HepG2 (cell line): ENCODE data around the gene AKR7A3. TPM values are rescaled to one million over a fixed set of nuclear protein-coding genes. Genes with fewer than 3 reads are reported as not detected.

ENCODE experiments used
- CAMTA2 ChIP-seq: sonication (generic); formaldehyde crosslinking; IDR thresholded peaks from 2 replicates; pipeline ENCODE4 v1.4.0; 2020; ENCODE audit warnings: mild to moderate bottlenecking, missing genetic modification reagents, borderline replicate concordance
- FOXM1 ChIP-seq: sonication (generic); formaldehyde crosslinking; IDR thresholded peaks from 2 replicates; pipeline ENCODE4 v1.5.0; 2020; ENCODE audit warnings: missing genetic modification reagents
- polyA plus RNA-seq, 8 experiments: library from polyadenylated mRNA; depleted of rRNA in 3 of 8; stranded (reverse) in 7 of 8; unstranded in 1 of 8; fragments of >200 nt; fragmentation: Illumina TruSeq in 4 of 8; extraction: Trizol in 4 of 8; gene quantifications; 2 replicates each; pipeline versions ENCODE4 v1.2.1 to v1.2.3, GENCODE V29; 2011 to 2016; ENCODE audit warnings: low read depth in 4 of 8, missing spikeins in 1 of 8, mixed read lengths in 1 of 8; ENCODE audit not compliant: insufficient read depth in 1 of 8
- total RNA-seq, 5 experiments: library from RNA; depleted of rRNA; stranded (reverse); fragments of >200 nt; fragmentation: Illumina TruSeq; extraction: Trizol; gene quantifications; 2 replicates each; pipeline ENCODE4 v1.2.3, GENCODE V29; 2016; ENCODE audit warnings: low read depth in 1 of 5
- TF ChIP-seq, protein P1 (sequence below): sonication (generic); formaldehyde crosslinking; IDR thresholded peaks from 2 replicates; pipeline ENCODE4 v1.9.0; 2021; ENCODE audit warnings: missing genetic modification reagents, borderline replicate concordance
- TF ChIP-seq, protein P2 (sequence below): sonication (generic); formaldehyde crosslinking; IDR thresholded peaks from one replicate; pipeline ENCODE4 v1.5.1; 2020; ENCODE audit warnings: mild to moderate bottlenecking, missing genetic modification reagents; ENCODE audit errors: not compliant biosample characterization
- TF ChIP-seq, protein P3 (sequence below): sonication (generic); formaldehyde crosslinking; IDR thresholded peaks from 2 replicates; pipeline ENCODE4 v1.4.0; 2020; ENCODE audit warnings: low read depth, mild to moderate bottlenecking, missing genetic modification reagents
- TF ChIP-seq, protein P4 (sequence below): sonication (generic); formaldehyde crosslinking; IDR thresholded peaks from 2 replicates; pipeline ENCODE4 v1.8.0; 2022; ENCODE audit warnings: missing genetic modification reagents, mild to moderate bottlenecking, borderline replicate concordance

Gene AKR7A3
- total and polyA plus RNA-seq, 2 of the 13 experiments (the other 11 are each of a cell fraction or from before 2014, with no cell fraction given): 0.58 to 1.00 TPM

DNA sequence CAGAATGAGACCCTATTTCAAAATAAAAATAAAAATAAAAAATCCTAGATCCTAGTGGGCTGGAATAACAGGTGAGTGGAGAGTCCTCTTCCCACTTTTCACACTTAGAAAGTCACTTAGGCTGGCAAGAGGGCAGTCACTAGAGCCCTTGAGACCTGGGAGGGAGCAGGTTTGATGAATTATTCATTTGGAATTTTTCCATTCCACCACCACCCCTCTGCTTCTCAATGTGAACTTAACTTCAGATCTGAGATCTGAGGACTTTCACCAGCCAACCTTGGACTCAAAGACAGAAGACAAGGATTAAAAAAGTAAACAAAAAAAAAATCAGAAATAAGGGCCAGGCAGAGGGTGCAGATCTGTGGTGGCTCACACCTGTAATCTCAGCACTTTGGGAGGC lies 16.5 kb downstream of the AKR7A3 start (continued):
- TF ChIP-seq, protein P1, sequence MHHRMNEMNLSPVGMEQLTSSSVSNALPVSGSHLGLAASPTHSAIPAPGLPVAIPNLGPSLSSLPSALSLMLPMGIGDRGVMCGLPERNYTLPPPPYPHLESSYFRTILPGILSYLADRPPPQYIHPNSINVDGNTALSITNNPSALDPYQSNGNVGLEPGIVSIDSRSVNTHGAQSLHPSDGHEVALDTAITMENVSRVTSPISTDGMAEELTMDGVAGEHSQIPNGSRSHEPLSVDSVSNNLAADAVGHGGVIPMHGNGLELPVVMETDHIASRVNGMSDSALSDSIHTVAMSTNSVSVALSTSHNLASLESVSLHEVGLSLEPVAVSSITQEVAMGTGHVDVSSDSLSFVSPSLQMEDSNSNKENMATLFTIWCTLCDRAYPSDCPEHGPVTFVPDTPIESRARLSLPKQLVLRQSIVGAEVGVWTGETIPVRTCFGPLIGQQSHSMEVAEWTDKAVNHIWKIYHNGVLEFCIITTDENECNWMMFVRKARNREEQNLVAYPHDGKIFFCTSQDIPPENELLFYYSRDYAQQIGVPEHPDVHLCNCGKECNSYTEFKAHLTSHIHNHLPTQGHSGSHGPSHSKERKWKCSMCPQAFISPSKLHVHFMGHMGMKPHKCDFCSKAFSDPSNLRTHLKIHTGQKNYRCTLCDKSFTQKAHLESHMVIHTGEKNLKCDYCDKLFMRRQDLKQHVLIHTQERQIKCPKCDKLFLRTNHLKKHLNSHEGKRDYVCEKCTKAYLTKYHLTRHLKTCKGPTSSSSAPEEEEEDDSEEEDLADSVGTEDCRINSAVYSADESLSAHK (CRISPR knock-in tag): no peak
- TF ChIP-seq FOXM1 (no peak), CAMTA2 (CRISPR knock-in tag) (no peak)
- TF ChIP-seq, protein P2, sequence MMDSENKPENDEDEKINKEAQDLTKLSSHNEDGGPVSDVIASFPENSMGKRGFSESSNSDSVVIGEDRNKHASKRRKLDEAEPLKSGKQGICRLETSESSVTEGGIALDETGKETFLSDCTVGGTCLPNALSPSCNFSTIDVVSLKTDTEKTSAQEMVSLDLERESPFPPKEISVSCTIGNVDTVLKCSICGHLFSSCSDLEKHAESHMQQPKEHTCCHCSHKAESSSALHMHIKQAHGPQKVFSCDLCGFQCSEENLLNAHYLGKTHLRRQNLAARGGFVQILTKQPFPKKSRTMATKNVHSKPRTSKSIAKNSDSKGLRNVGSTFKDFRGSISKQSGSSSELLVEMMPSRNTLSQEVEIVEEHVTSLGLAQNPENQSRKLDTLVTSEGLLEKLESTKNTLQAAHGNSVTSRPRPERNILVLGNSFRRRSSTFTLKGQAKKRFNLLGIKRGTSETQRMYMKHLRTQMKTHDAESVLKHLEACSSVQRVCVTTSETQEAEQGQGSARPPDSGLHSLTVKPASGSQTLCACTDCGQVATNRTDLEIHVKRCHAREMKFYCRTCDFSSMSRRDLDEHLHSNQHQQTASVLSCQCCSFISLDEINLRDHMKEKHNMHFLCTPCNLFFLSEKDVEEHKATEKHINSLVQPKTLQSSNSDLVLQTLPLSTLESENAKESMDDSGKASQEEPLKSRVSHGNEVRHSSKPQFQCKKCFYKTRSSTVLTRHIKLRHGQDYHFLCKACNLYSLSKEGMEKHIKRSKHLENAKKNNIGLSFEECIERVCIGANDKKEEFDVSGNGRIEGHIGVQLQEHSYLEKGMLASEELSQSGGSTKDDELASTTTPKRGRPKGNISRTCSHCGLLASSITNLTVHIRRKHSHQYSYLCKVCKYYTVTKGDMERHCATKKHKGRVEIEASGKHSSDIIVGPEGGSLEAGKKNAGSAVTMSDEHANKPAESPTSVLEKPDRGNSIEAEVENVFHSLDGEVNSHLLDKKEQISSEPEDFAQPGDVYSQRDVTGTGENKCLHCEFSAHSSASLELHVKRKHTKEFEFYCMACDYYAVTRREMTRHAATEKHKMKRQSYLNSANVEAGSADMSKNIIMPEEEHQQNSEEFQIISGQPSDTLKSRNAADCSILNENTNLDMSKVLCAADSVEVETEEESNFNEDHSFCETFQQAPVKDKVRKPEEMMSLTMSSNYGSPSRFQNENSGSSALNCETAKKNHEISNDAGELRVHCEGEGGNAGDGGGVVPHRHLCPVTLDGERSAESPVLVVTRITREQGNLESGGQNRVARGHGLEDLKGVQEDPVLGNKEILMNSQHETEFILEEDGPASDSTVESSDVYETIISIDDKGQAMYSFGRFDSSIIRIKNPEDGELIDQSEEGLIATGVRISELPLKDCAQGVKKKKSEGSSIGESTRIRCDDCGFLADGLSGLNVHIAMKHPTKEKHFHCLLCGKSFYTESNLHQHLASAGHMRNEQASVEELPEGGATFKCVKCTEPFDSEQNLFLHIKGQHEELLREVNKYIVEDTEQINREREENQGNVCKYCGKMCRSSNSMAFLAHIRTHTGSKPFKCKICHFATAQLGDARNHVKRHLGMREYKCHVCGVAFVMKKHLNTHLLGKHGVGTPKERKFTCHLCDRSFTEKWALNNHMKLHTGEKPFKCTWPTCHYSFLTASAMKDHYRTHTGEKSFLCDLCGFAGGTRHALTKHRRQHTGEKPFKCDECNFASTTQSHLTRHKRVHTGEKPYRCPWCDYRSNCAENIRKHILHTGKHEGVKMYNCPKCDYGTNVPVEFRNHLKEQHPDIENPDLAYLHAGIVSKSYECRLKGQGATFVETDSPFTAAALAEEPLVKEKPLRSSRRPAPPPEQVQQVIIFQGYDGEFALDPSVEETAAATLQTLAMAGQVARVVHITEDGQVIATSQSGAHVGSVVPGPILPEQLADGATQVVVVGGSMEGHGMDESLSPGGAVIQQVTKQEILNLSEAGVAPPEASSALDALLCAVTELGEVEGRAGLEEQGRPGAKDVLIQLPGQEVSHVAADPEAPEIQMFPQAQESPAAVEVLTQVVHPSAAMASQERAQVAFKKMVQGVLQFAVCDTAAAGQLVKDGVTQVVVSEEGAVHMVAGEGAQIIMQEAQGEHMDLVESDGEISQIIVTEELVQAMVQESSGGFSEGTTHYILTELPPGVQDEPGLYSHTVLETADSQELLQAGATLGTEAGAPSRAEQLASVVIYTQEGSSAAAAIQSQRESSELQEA (CRISPR knock-in tag): no peak
- TF ChIP-seq, protein P3, sequence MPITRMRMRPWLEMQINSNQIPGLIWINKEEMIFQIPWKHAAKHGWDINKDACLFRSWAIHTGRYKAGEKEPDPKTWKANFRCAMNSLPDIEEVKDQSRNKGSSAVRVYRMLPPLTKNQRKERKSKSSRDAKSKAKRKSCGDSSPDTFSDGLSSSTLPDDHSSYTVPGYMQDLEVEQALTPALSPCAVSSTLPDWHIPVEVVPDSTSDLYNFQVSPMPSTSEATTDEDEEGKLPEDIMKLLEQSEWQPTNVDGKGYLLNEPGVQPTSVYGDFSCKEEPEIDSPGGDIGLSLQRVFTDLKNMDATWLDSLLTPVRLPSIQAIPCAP: no peak
- TF ChIP-seq, protein P4, sequence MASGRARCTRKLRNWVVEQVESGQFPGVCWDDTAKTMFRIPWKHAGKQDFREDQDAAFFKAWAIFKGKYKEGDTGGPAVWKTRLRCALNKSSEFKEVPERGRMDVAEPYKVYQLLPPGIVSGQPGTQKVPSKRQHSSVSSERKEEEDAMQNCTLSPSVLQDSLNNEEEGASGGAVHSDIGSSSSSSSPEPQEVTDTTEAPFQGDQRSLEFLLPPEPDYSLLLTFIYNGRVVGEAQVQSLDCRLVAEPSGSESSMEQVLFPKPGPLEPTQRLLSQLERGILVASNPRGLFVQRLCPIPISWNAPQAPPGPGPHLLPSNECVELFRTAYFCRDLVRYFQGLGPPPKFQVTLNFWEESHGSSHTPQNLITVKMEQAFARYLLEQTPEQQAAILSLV (CRISPR knock-in tag): no peak
- TF ChIP-seq, all 625 proteins: peak for 0
